K562 (cell line): ENCODE results near the gene AGA. TPM values are rescaled to one million over a fixed set of nuclear protein-coding genes. Genes with fewer than 3 reads are reported as not detected.
A peak's percentile ranks its signal among the peaks of the same experiment; 100 is the strongest.

Source experiments
- E2F8 ChIP-seq: fragments of 450-650 bp; IDR thresholded peaks from 2 replicates; pipeline ENCODE4 v1.7.1; 2018; ENCODE audit warnings: mild to moderate bottlenecking, low read depth; ENCODE audit not compliant: partially characterized antibody
- FOXO4 ChIP-seq: fragments of 450-650 bp; formaldehyde crosslinking; IDR thresholded peaks from 2 replicates; pipeline ENCODE4 v1.4.0; 2020; ENCODE audit warnings: mild to moderate bottlenecking, moderate library complexity
- NKRF ChIP-seq: fragments of 450-650 bp; IDR thresholded peaks from 2 replicates; pipeline ENCODE4 v1.6.1; 2016; ENCODE audit warnings: borderline replicate concordance
- NR1H2 ChIP-seq: sonication (generic); formaldehyde crosslinking; IDR thresholded peaks from 2 replicates; pipeline ENCODE4 v1.4.0; 2020; ENCODE audit warnings: mild to moderate bottlenecking, missing genetic modification reagents
- POLR2H ChIP-seq: IDR thresholded peaks from 2 replicates; pipeline ENCODE4 v1.6.1; 2016; ENCODE audit warnings: missing genetic modification characterization, low read depth, mild to moderate bottlenecking, control low read depth, missing compliant biosample characterization, moderate library complexity
- ZBTB40 ChIP-seq, 2 experiments: fragments of 450-650 bp in 1 of 2; sonication (generic) in 1 of 2; formaldehyde crosslinking in 1 of 2; IDR thresholded peaks; 2 replicates each; pipeline versions ENCODE4 v1.7.1 to v1.9.0; 2016 to 2022; ENCODE audit warnings: inconsistent platforms in 1 of 2, mild to moderate bottlenecking in 1 of 2, missing genetic modification reagents in 1 of 2
- ZBTB9 ChIP-seq: fragments of 450-650 bp; formaldehyde crosslinking; IDR thresholded peaks from 2 replicates; pipeline ENCODE4 v1.4.0; 2020; ENCODE audit warnings: mild to moderate bottlenecking, moderate library complexity
- polyA plus RNA-seq, 8 experiments: library from polyadenylated mRNA; depleted of rRNA in 4 of 8; stranded (reverse) in 5 of 8; unstranded in 3 of 8; fragments of >200 nt; fragmentation: Nextera tagmentation in 2 of 8; fragmentation: Illumina TruSeq in 1 of 8; extraction: Ambion mirVana in 2 of 8; extraction: Trizol in 1 of 8; gene quantifications; 2 replicates each; pipeline versions ENCODE4 v1.2.1 to v1.2.3, GENCODE V29; 2011 to 2014; ENCODE audit warnings: inconsistent platforms in 1 of 8, missing spikeins in 1 of 8
- total RNA-seq, 7 experiments: library from RNA; depleted of rRNA in 6 of 7; stranded (reverse); fragments of >200 nt in 6 of 7; fragmentation: Illumina TruSeq in 2 of 7; extraction: Trizol in 2 of 7; gene quantifications; 2 replicates each; pipeline versions ENCODE4 v1.2.1 to v1.2.3, GENCODE V29; 2011 to 2021; ENCODE audit warnings: low replicate concordance in 1 of 7

Gene AGA
- total and polyA plus RNA-seq, 9 of the 15 experiments (the other 6 are each of a cell fraction or from before 2014, with no cell fraction given) = 8.5 to 25.0 (median 12.6) TPM

GRCh38 chr4:177441803-177442622, at the start of gene AGA (continued):
- TF ChIP-seq E2F8 (no peak), ZBTB9 (CRISPR knock-in tag) (no peak), POLR2H (tag) (peak; percentile 84), FOXO4 (CRISPR knock-in tag) (no peak), ZBTB40 (IDR thresholded peaks at IDR 0.05) (peak; percentile 46; the same call in 1 of the 2 replicates), ZBTB40 (CRISPR knock-in tag; IDR thresholded peaks at IDR 0.05) (no peak), NKRF (no peak), NR1H2 (CRISPR knock-in tag) (no peak)
